ENCODE data around the gene ERCC1.
"Not testable (repeated sequence)": the region's sequence is repeated elsewhere in the genome, so short reads cannot be mapped to it uniquely, and the experiment has no call there.

Gene ERCC1

GRCh38 chr19:45440259-45440638, 16.5 kb upstream of the ERCC1 start:
- no peak for DNase-seq (ENCODE audit: low spot score)
- CTCF ChIA-PET = interaction anchor here (0.6 to 4.4 kb wide), 13 partner anchors 9 to 202 kb away, joined by 3 to 115 read pairs (median 9); partner anchors contain the start of gene FOSB
- peak overlapping the region; percentile 100 for H3K27ac ChIP-seq
- POLR2A ChIA-PET (ENCODE audit: low non-redundant PET) = interaction anchor here (1.0 to 1.3 kb wide), 4 partner anchors 28 to 38 kb away, joined by 5 to 14 read pairs (median 6); partner anchors contain the start of gene FOSB
- no peak for TF ChIP-seq CTCF (conservative IDR thresholded peaks at IDR 0.05; ENCODE audit: low read depth)

DNA sequence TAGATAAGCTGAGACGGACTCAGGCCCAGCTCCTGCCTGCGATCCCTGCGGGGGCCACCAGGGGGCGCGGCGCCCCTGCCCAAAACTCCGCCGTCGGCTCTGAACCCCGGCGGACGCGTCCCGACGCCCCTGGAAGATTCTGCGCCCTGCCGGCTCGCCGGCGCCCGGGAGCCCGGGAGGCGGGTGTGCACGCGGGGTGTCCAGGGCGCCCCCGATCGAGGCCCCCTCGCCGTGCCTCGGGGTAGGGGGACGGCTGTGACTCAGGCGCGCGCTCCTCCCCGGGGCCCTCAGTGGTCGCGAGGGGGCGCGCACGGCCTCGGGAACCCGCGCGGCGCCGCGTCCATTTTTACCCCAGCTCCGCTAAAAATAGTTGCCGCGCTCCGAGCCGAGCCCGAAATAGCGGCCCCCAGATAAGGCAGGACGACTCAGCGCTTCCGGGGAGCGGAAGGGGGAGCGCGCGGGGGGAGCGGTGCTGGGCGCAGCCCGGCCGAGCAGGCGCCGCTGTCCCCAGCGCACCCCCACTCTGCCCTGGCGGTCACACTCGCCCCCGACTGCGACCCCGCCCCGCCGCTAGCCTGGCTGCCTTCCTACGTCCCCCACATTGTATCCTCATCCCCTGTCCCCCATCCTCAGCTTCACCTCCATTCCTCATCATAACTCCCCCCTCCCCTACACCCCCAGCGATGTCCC, 16.0 kb upstream of the ERCC1 start:
- POLR2A ChIA-PET (ENCODE audit: low non-redundant PET) = interaction anchor here (1.0 to 1.3 kb wide), 3 partner anchors 29 to 39 kb away, joined by 5 to 14 read pairs (median 7); partner anchors contain the start of gene FOSB
- DNase-seq (ENCODE audit: low spot score) = peak; percentile 64

DNA sequence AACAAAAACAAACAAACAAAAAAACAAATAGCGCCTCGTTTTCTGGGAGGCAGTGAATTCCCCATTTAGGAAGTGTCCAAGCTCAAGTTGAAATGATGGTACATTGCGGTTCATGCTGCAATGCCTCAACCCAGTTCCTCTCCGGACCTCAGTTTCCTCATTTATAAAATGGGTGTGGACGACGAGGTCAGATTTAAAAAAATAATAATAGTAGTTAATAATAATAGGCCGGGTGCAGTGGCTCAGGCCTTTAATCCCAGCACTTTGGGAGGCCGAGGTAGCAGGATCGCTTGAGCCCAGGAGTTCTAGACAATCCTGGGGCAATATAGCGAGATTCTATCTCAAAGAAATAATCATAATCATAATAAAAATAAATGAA, 15.5 kb upstream of the ERCC1 start:
- POLR2A ChIA-PET (ENCODE audit: low non-redundant PET) = interaction anchor here (1.0 to 1.3 kb wide), 3 partner anchors 29 to 40 kb away, joined by 5 to 14 read pairs (median 7); partner anchors contain the start of gene FOSB
- no peak for TF ChIP-seq CTCF (conservative IDR thresholded peaks at IDR 0.05; ENCODE audit: low read depth)

More for the DNA sequence above, 16.0 kb upstream of the ERCC1 start:
- peak overlapping the region; percentile 100 for H3K27ac ChIP-seq
- TF ChIP-seq CTCF (conservative IDR thresholded peaks at IDR 0.05; ENCODE audit: low read depth) = peak; percentile 97
- CTCF ChIA-PET = interaction anchor here (0.6 to 4.4 kb wide), 25 partner anchors 9 to 1194 kb away, joined by 3 to 115 read pairs (median 6); partner anchors contain the start of genes FOSB and PPP1R13L

GRCh38 chr19:45437328-45437727, 13.6 kb upstream of the ERCC1 start:
- DNase-seq (ENCODE audit: low spot score) = no peak
- ChIA-PET POLR2A (ENCODE audit: low non-redundant PET) (no interaction called here), CTCF (interaction anchor here (0.9 to 4.4 kb wide), 2 partner anchors 40 to 48 kb away, joined by 12 to 115 read pairs; no protein-coding TSS in a partner anchor)
- H3K27ac ChIP-seq = no peak overlapping the region
- TF ChIP-seq CTCF (conservative IDR thresholded peaks at IDR 0.05; ENCODE audit: low read depth) = no peak

More for the DNA sequence above, 15.5 kb upstream of the ERCC1 start:
- DNase-seq (ENCODE audit: low spot score) = no peak
- peak overlapping the region; percentile 100 for H3K27ac ChIP-seq
- CTCF ChIA-PET = interaction anchor here (0.6 to 4.4 kb wide), 22 partner anchors 8 to 1194 kb away, joined by 3 to 115 read pairs (median 6); partner anchors contain the start of genes FOSB and PPP1R13L

GRCh38 chr19:45432543-45432942, 8.8 kb upstream of the ERCC1 start:
- POLR2A ChIA-PET (ENCODE audit: low non-redundant PET); DNase-seq (ENCODE audit: low spot score); H3K27ac ChIP-seq; CTCF ChIA-PET: not testable (repeated sequence)

DNA sequence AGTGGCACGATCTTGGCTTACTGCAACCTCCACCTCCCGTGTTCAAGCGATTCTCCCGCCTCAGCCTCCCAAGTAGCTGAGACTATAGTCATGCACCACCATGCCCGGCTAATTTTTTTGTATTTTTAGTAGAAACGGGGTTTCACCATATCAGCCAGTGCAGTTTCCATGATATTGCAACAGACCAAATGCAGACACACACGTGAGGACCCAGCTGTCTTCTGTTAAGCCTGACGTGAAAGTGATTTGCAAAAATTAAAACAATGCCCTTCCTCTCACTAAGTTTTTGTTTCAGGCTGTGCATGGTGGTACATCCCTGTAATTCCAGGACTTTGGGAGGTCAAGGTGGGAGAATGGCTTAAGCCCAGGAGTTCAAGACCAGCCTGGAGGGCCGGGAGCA, 7.3 kb upstream of the ERCC1 start:
- DNase-seq (ENCODE audit: low spot score); POLR2A ChIA-PET (ENCODE audit: low non-redundant PET): not testable (repeated sequence)
- CTCF ChIA-PET = interaction anchor here (0.6 to 2.3 kb wide), 4 partner anchors 8 to 260 kb away, joined by 3 to 9 read pairs (median 6); no protein-coding TSS in a partner anchor
- H3K27ac ChIP-seq = peak overlapping the region; percentile 100

- peak overlapping the region; percentile 100 for H3K27ac ChIP-seq
- POLR2A ChIA-PET (ENCODE audit: low non-redundant PET); DNase-seq (ENCODE audit: low spot score): not testable (repeated sequence)
- CTCF ChIA-PET = interaction anchor here (2.2 to 2.3 kb wide), 2 partner anchors 10 to 49 kb away, joined by 9 read pairs; no protein-coding TSS in a partner anchor
Observed at GRCh38 chr19:45429896-45430295, 6.2 kb upstream of the ERCC1 start.
